ENCODE data around the gene NKX1-1. TPM values are rescaled to one million over a fixed set of nuclear protein-coding genes. Genes with fewer than 3 reads are reported as not detected.

NKX1-1 gene
- total and polyA plus RNA-seq, 9 donors, result not detected

GRCh38 chr4:1379351-1379781 is 26.9 kb downstream of the NKX1-1 start:
- no peak overlapping the region for H3K4me3 ChIP-seq (ENCODE audit: low read length)
- no peaks in the 10 kb centered on the region for H3K9me3 ChIP-seq (replicated peaks; ENCODE audit: control insufficient read depth, low read depth, low read length)
- H3K27me3 ChIP-seq (ENCODE audit: control insufficient read depth, insufficient read depth, low read length), result no peaks in the 10 kb centered on the region
- no peak for DNase-seq
- peaks cover 25% of the 10 kb centered on the region for H3K4me1 ChIP-seq (ENCODE audit: control insufficient read depth, insufficient read depth, low read length)
- WGBS (ENCODE audit: insufficient coverage), result 90% methylated on average over 16 of the region's 27 CpGs
- H3K27ac ChIP-seq (ENCODE audit: low read length), result no peak overlapping the region
- peaks cover 13% of the 10 kb centered on the region for H3K36me3 ChIP-seq (ENCODE audit: control insufficient read depth, insufficient read depth, low read length)

- Histone ChIP-seq H3K4me1 (ENCODE audit: control insufficient read depth, insufficient read depth, low read length) (peaks cover 25% of the 10 kb centered on the region), H3K4me3 (ENCODE audit: low read length) (no peak overlapping the region), H3K27ac (ENCODE audit: low read length) (no peak overlapping the region), H3K36me3 (ENCODE audit: control insufficient read depth, insufficient read depth, low read length) (peaks cover 8% of the 10 kb centered on the region), H3K9me3 (replicated peaks; ENCODE audit: control insufficient read depth, low read depth, low read length) (no peaks in the 10 kb centered on the region), H3K27me3 (ENCODE audit: control insufficient read depth, insufficient read depth, low read length) (no peaks in the 10 kb centered on the region)
- WGBS (ENCODE audit: insufficient coverage), result 85% methylated on average over 21 of the region's 30 CpGs
- no peak for DNase-seq
Observed at GRCh38 chr4:1378559-1379231, 27.5 kb downstream of the NKX1-1 start.

GRCh38 chr4:1377606-1378261 is 28.5 kb downstream of the NKX1-1 start:
- DNase-seq, result no peak
- H3K27me3 ChIP-seq (ENCODE audit: control insufficient read depth, insufficient read depth, low read length), result no peaks in the 10 kb centered on the region
- H3K36me3 ChIP-seq (ENCODE audit: control insufficient read depth, insufficient read depth, low read length), result peaks cover 2% of the 10 kb centered on the region
- no peak overlapping the region for H3K4me3 ChIP-seq (ENCODE audit: low read length)
- no peaks in the 10 kb centered on the region for H3K9me3 ChIP-seq (replicated peaks; ENCODE audit: control insufficient read depth, low read depth, low read length)
- H3K4me1 ChIP-seq (ENCODE audit: control insufficient read depth, insufficient read depth, low read length), result peaks cover 25% of the 10 kb centered on the region
- 90% methylated on average over 18 of the region's 19 CpGs for WGBS (ENCODE audit: insufficient coverage)
- H3K27ac ChIP-seq (ENCODE audit: low read length), result no peak overlapping the region

GRCh38 chr4:1376841-1377605 is 29.2 kb downstream of the NKX1-1 start:
- whole genome bisulfite sequencing (ENCODE audit: insufficient coverage), result 78% methylated on average over 28 of the region's 32 CpGs
- Histone ChIP-seq H3K9me3 (replicated peaks; ENCODE audit: control insufficient read depth, low read depth, low read length) (no peaks in the 10 kb centered on the region), H3K4me3 (ENCODE audit: low read length) (no peak overlapping the region), H3K27ac (ENCODE audit: low read length) (peak overlapping the region; percentile 29), H3K4me1 (ENCODE audit: control insufficient read depth, insufficient read depth, low read length) (peaks cover 25% of the 10 kb centered on the region), H3K36me3 (ENCODE audit: control insufficient read depth, insufficient read depth, low read length) (peaks cover 2% of the 10 kb centered on the region), H3K27me3 (ENCODE audit: control insufficient read depth, insufficient read depth, low read length) (no peaks in the 10 kb centered on the region)
- DNase-seq, result peak; percentile 67

GRCh38 chr4:1376391-1376840 is 29.8 kb downstream of the NKX1-1 start:
- Histone ChIP-seq H3K27ac (ENCODE audit: low read length) (no peak overlapping the region), H3K9me3 (replicated peaks; ENCODE audit: control insufficient read depth, low read depth, low read length) (no peaks in the 10 kb centered on the region), H3K36me3 (ENCODE audit: control insufficient read depth, insufficient read depth, low read length) (no peaks in the 10 kb centered on the region), H3K27me3 (ENCODE audit: control insufficient read depth, insufficient read depth, low read length) (no peaks in the 10 kb centered on the region), H3K4me3 (ENCODE audit: low read length) (no peak overlapping the region), H3K4me1 (ENCODE audit: control insufficient read depth, insufficient read depth, low read length) (peaks cover 25% of the 10 kb centered on the region)
- 80% methylated on average over 20 of the region's 23 CpGs for WGBS (ENCODE audit: insufficient coverage)
- DNase-seq, result no peak

- H3K27ac ChIP-seq (ENCODE audit: low read length), result no peak overlapping the region
- no peaks in the 10 kb centered on the region for H3K9me3 ChIP-seq (replicated peaks; ENCODE audit: control insufficient read depth, low read depth, low read length)
- no peaks in the 10 kb centered on the region for H3K27me3 ChIP-seq (ENCODE audit: control insufficient read depth, insufficient read depth, low read length)
- no peak overlapping the region for H3K4me3 ChIP-seq (ENCODE audit: low read length)
- 84% methylated on average over 16 of the region's 17 CpGs for WGBS (ENCODE audit: insufficient coverage)
- no peaks in the 10 kb centered on the region for H3K36me3 ChIP-seq (ENCODE audit: control insufficient read depth, insufficient read depth, low read length)
- no peak for DNase-seq
- peaks cover 25% of the 10 kb centered on the region for H3K4me1 ChIP-seq (ENCODE audit: control insufficient read depth, insufficient read depth, low read length)
Observed at GRCh38 chr4:1375761-1376322, 30.4 kb downstream of the NKX1-1 start.

GRCh38 chr4:1375051-1375721 is 31.1 kb downstream of the NKX1-1 start:
- Histone ChIP-seq H3K4me3 (ENCODE audit: low read length) (no peak overlapping the region), H3K27ac (ENCODE audit: low read length) (no peak overlapping the region), H3K27me3 (ENCODE audit: control insufficient read depth, insufficient read depth, low read length) (no peaks in the 10 kb centered on the region), H3K9me3 (replicated peaks; ENCODE audit: control insufficient read depth, low read depth, low read length) (no peaks in the 10 kb centered on the region), H3K36me3 (ENCODE audit: control insufficient read depth, insufficient read depth, low read length) (no peaks in the 10 kb centered on the region), H3K4me1 (ENCODE audit: control insufficient read depth, insufficient read depth, low read length) (peaks cover 25% of the 10 kb centered on the region)
- 95% methylated on average over 35 of the region's 36 CpGs for WGBS (ENCODE audit: insufficient coverage)
- no peak for DNase-seq

- no peaks in the 10 kb centered on the region for H3K9me3 ChIP-seq (replicated peaks; ENCODE audit: control insufficient read depth, low read depth, low read length)
- WGBS (ENCODE audit: insufficient coverage), result 95% methylated on average over 14 of the region's 14 CpGs
- H3K4me3 ChIP-seq (ENCODE audit: low read length), result no peak overlapping the region
- no peaks in the 10 kb centered on the region for H3K36me3 ChIP-seq (ENCODE audit: control insufficient read depth, insufficient read depth, low read length)
- H3K27me3 ChIP-seq (ENCODE audit: control insufficient read depth, insufficient read depth, low read length), result no peaks in the 10 kb centered on the region
- H3K27ac ChIP-seq (ENCODE audit: low read length), result no peak overlapping the region
- DNase-seq, result no peak
- H3K4me1 ChIP-seq (ENCODE audit: control insufficient read depth, insufficient read depth, low read length), result peaks cover 25% of the 10 kb centered on the region
Observed at GRCh38 chr4:1374706-1375045, 31.6 kb downstream of the NKX1-1 start.

- no peak for DNase-seq
- Histone ChIP-seq H3K27me3 (ENCODE audit: control insufficient read depth, insufficient read depth, low read length) (no peaks in the 10 kb centered on the region), H3K4me3 (ENCODE audit: low read length) (no peak overlapping the region), H3K4me1 (ENCODE audit: control insufficient read depth, insufficient read depth, low read length) (peaks cover 25% of the 10 kb centered on the region), H3K36me3 (ENCODE audit: control insufficient read depth, insufficient read depth, low read length) (no peaks in the 10 kb centered on the region), H3K27ac (ENCODE audit: low read length) (no peak overlapping the region), H3K9me3 (replicated peaks; ENCODE audit: control insufficient read depth, low read depth, low read length) (no peaks in the 10 kb centered on the region)
- WGBS (ENCODE audit: insufficient coverage), result 91% methylated on average over 41 of the region's 42 CpGs
Observed at GRCh38 chr4:1373892-1374705, 32.1 kb downstream of the NKX1-1 start.

Data from muscle of leg (tissue), 11 donors.